Heart right ventricle (tissue), 16 donors: Measurements from ENCODE around the gene DDX60. TPM values are rescaled to one million over a fixed set of nuclear protein-coding genes. Genes with fewer than 3 reads are reported as not detected.
"Not testable (repeated sequence)": the region's sequence is repeated elsewhere in the genome, so short reads cannot be mapped to it uniquely, and the experiment has no call there.

ENCODE experiments used
- ATAC-seq, 8 donors: fragments of 200-7000 bp; cut with Tn5 transposase; one replicate each; pipeline ENCODE4 v1.9.1; 2020; ENCODE audit warnings: mild to moderate bottlenecking in 8 of 8, moderate library complexity in 8 of 8, moderate number of reproducible peaks in 1 of 8
- DNase-seq, 2 donors: peaks; one replicate each; pipeline ENCODE4 v3.0.0-alpha.2; 2020
- H3K27ac ChIP-seq, 10 donors: fragments of 200-600 bp; sonication (generic) in 2 of 10; one replicate each; pipeline versions ENCODE4 v1.5.0 to v1.8.0; 2020 to 2022; ENCODE audit warnings: mild to moderate bottlenecking in 3 of 10
- H3K27me3 ChIP-seq, 7 donors: fragments of 200-600 bp; one replicate each; pipeline ENCODE4 v1.8.0; 2021 to 2022; ENCODE audit warnings: mild to moderate bottlenecking in 2 of 7
- H3K36me3 ChIP-seq, 9 donors: fragments of 200-600 bp; sonication (generic) in 1 of 9; one replicate each; pipeline versions ENCODE4 v1.5.0 to v1.8.0; 2020 to 2022; ENCODE audit warnings: mild to moderate bottlenecking in 2 of 9
- H3K4me1 ChIP-seq, 9 donors: fragments of 200-600 bp; sonication (generic) in 1 of 9; one replicate each; pipeline versions ENCODE4 v1.5.0 to v1.8.0; 2020 to 2022; ENCODE audit warnings: mild to moderate bottlenecking in 4 of 9
- H3K4me3 ChIP-seq, 10 donors: fragments of 200-600 bp; sonication (generic) in 2 of 10; one replicate each; pipeline versions ENCODE4 v1.5.0 to v1.8.0; 2020 to 2022; ENCODE audit warnings: mild to moderate bottlenecking in 7 of 10, moderate library complexity in 2 of 10
- H3K9me3 ChIP-seq, 11 donors: fragments of 200-600 bp in 10 of 11; sonication (generic) in 2 of 11; one replicate each; pipeline versions ENCODE4 v1.5.0 to v1.8.0; 2013 to 2022; ENCODE audit warnings: mild to moderate bottlenecking in 2 of 11, control low read depth in 1 of 11, moderate library complexity in 1 of 11
- WGBS, 2 donors: extraction: QIAGEN DNeasy Blood & Tissue Kit; methylation state at CpG; one replicate each; pipeline ENCODE4 v1.1.7; 2013; ENCODE audit warnings: inconsistent platforms in 1 of 2; 5-methylcytosine and 5-hydroxymethylcytosine counted together
- intact Hi-C, 10 donors: fragments of 100-400 bp; cut with DNase I; formaldehyde crosslinking; loops; one replicate each; pipeline versions ENCODE4 v1.11.1 to v1.14.2; 2022
- polyA plus RNA-seq, 2 donors: library from polyadenylated mRNA; stranded (reverse); fragments of 200-250 nt; gene quantifications; one replicate each; pipeline ENCODE4 v1.2.3, GENCODE V29; 2013
- total RNA-seq, 10 donors: library from RNA; stranded (reverse); fragmentation: NEBNext Ultra II Directional in 3 of 10; extraction: Animal tissue kit (Norgen Biotek cat#: 25700) in 3 of 10; gene quantifications; one replicate each; pipeline versions ENCODE4 v1.2.1 to v1.2.4, GENCODE V29; 2021 to 2023
- TF ChIP-seq, protein P1 (sequence below), 9 donors: fragments of 200-600 bp; sonication (generic) in 2 of 9; IDR thresholded peaks; one replicate each; pipeline versions ENCODE4 v1.5.0 to v1.8.0; 2021 to 2022; ENCODE audit warnings: antibody characterized with exemption in 9 of 9, mild to moderate bottlenecking in 5 of 9, moderate library complexity in 1 of 9
- donor health status: Arrhythmogenic right ventricular cardiomyopathy.
- donor health status: ischemic (EF 13 %, LVEDD 7.1; RV severe dilation, severe dysfunction).
- donor health status: healthy with polysubstance abuse.
- donor health status: DM: no; HTN: yes; CAD: no.
- donor health status: DM: no; HTN: no; CAD: no.
- donor health status: ischemic (EF 25% LVEDD 6.9; RV normal size, moderate dysfunction).
- donor health status: ischemic (EF 25% LVEDD 5.7; RV mildly dilated, moderate dysfunction).
- donor health status: healthy.
- donor health status: DM: yes; HTN: yes; CAD: no.
- donor health status: Ischemic cardiomyopathy.
- donor health status: ischemic (EF 35%, LVEDD 5.7; RV mildly dilated, moderate dysfunction).
- donor health status: nonischemic (EF 11% LVEDD 7.7; RV severe dilation, severe dysfunction).
- donor health status: DM: yes; HTN: yes; CAD: no.
- donor health status: PGD.
- donor health status: ischemic (EF 29% LVEDD 5.4; RV normal size, mild dysfunction).
- donor health status: nonischemic (EF 23%, LVEDD 6.1; RV moderate dilation, normal function).

DDX60 gene
- total and polyA plus RNA-seq, 12 donors: 2.3 to 21.5 (median 7.7) TPM

DNA sequence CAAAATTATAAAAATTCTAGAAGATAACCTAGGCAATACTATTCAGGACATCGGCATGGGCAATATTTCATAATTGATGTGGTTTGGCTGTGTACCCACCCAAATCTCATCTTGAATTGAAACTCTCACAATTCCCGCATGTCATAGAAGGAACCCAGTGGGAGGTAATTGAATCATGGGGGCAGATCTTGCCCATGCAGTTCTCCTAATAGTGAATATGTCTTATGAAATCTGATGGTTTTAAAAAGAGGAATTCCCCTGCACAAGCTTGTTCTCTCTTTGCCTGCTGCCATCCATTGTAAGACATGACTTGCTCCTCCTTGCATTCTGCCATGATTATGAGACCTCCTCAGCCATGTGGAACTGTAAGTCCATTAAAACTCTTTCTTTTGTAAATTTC lies 77.7 kb downstream of the DDX60 start:
- peaks cover 0 to 88% (median 30%) of the 10 kb centered on the region in 9 donors for H3K36me3 ChIP-seq
- H3K9me3 ChIP-seq: peaks cover 0 to 29% (median 0%) of the 10 kb centered on the region in 11 donors
- TF ChIP-seq, protein P1, sequence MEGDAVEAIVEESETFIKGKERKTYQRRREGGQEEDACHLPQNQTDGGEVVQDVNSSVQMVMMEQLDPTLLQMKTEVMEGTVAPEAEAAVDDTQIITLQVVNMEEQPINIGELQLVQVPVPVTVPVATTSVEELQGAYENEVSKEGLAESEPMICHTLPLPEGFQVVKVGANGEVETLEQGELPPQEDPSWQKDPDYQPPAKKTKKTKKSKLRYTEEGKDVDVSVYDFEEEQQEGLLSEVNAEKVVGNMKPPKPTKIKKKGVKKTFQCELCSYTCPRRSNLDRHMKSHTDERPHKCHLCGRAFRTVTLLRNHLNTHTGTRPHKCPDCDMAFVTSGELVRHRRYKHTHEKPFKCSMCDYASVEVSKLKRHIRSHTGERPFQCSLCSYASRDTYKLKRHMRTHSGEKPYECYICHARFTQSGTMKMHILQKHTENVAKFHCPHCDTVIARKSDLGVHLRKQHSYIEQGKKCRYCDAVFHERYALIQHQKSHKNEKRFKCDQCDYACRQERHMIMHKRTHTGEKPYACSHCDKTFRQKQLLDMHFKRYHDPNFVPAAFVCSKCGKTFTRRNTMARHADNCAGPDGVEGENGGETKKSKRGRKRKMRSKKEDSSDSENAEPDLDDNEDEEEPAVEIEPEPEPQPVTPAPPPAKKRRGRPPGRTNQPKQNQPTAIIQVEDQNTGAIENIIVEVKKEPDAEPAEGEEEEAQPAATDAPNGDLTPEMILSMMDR (IDR thresholded peaks at IDR 0.05): no peak
- no peaks in the 10 kb centered on the region for H3K27me3 ChIP-seq
- no peak overlapping the region for H3K27ac ChIP-seq
- intact Hi-C loops: no loop called here
- 98 to 99% methylated on average over 2 of the region's 2 CpGs for WGBS, 2 donors
- H3K4me1 ChIP-seq: no peaks in the 10 kb centered on the region
- ATAC-seq: no peak
- no peak overlapping the region for H3K4me3 ChIP-seq
- no peak for DNase-seq

DNA sequence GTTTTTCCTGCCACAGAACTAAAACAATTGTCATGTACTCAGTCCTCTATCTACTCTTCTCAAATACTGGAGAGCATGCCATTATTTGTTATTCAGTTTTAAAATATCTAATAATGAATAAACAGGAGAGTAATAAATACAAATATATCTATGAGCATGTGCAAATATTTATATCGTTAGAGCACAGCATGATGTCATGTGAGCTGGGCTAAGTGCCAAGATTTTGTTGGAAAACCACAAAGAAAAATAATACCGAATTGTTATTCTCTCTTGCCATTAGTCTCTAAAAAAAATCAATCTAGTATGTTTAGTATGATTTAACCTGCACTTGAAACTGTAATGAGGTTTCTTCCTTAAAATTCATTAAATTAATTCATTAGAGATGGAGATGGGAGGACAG lies 97.3 kb downstream of the DDX60 start:
- H3K4me3 ChIP-seq: no peak overlapping the region
- WGBS, 2 donors: 14 to 21% methylated on average over 2 of the region's 2 CpGs
- H3K27me3 ChIP-seq: no peaks in the 10 kb centered on the region
- ATAC-seq (no peak), DNase-seq (no peak)
- TF ChIP-seq, protein P1 (IDR thresholded peaks at IDR 0.05): no peak
- H3K27ac ChIP-seq: no peak overlapping the region
- intact Hi-C loops: no loop called here
- peaks cover 0 to 9% (median 0%) of the 10 kb centered on the region in 9 donors for H3K4me1 ChIP-seq
- H3K36me3 ChIP-seq: peaks cover 0 to 100% (median 37%) of the 10 kb centered on the region in 9 donors
- H3K9me3 ChIP-seq: peaks cover 0 to 12% (median 0%) of the 10 kb centered on the region in 11 donors

DNA sequence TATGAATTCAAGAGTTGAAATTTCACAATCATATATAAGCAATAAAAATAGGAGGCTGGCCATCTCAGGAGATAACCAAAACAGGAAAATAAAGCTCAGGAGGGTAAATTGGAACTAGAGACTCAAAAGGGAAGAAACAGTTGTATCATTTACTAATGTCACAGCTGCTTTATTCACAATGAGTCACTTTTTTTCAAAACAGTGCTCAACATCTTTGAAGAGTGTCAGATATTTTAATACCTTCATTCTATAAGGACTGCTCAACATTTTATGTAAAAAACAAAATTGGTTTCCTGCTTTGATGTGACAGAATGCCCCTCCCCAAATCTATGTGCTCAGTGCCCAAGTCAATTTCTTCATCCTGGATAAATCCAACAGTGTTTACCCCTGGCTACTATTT lies 97.7 kb downstream of the DDX60 start:
- TF ChIP-seq, protein P1 (IDR thresholded peaks at IDR 0.05): no peak
- H3K4me3 ChIP-seq: no peak overlapping the region
- no peaks in the 10 kb centered on the region for H3K27me3 ChIP-seq
- no peak overlapping the region for H3K27ac ChIP-seq
- intact Hi-C loops: no loop called here
- H3K36me3 ChIP-seq: peaks cover 0 to 100% (median 41%) of the 10 kb centered on the region in 9 donors
- ATAC-seq: no peak
- peaks cover 0 to 9% (median 0%) of the 10 kb centered on the region in 9 donors for H3K4me1 ChIP-seq
- peaks cover 0 to 12% (median 0%) of the 10 kb centered on the region in 11 donors for H3K9me3 ChIP-seq
- no peak for DNase-seq

DNA sequence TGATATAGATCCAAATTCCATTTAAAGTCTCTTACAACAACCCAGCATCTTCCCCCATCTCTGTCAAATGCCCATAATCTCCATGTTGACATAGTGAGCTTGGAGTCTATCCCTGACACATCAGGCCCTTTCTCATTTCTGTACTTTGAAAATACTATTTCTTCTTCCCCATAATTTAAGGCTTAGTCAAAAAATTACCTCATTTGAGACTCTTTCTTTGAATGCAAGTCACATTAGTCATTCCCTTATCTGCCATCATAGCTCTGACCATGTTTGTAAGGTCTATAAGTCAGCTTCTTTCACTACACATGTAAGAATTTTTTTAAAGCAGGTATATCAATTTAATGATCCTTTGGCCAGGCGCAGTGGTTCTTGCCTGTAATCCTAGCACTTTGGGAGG lies 99.9 kb downstream of the DDX60 start:
- intact Hi-C loops: no loop called here
- DNase-seq (no peak), ATAC-seq (no peak)
- H3K4me3 ChIP-seq: no peak overlapping the region
- no peak overlapping the region for H3K27ac ChIP-seq
- H3K27me3 ChIP-seq: no peaks in the 10 kb centered on the region
- H3K9me3 ChIP-seq: peaks cover 0 to 25% (median 0%) of the 10 kb centered on the region in 11 donors
- H3K36me3 ChIP-seq: peaks cover 0 to 99% (median 46%) of the 10 kb centered on the region in 9 donors
- peaks cover 0 to 9% (median 0%) of the 10 kb centered on the region in 9 donors for H3K4me1 ChIP-seq
- TF ChIP-seq, protein P1 (IDR thresholded peaks at IDR 0.05): no peak
- 97 to 98% methylated on average over 1 of the region's 1 CpG for WGBS, 2 donors

DNA sequence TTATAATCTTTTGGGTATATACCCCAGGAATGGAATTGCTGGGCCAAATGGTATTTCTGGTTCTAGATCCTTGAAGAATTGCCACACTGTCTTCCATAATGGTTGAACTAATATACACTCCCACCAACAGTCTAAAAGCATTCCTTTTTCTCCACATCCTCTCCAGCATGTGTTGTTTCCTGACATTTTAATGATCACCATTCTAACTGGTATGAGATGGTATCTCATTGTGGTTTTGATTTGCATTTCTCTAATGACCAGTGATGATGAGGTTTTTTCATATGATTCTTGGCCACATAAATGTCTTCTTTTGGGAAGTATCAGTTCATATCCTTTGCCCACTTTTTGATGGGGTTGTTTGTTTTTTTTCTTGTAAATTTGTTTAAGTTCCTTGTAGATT lies 105.0 kb downstream of the DDX60 start:
- H3K27me3 ChIP-seq, ATAC-seq, H3K4me1 ChIP-seq, intact Hi-C loops, H3K4me3 ChIP-seq, DNase-seq, H3K27ac ChIP-seq: not testable (repeated sequence)
- Histone ChIP-seq H3K36me3 (peaks cover 0 to 51% (median 24%) of the 10 kb centered on the region in 9 donors), H3K9me3 (peaks cover 0 to 25% (median 0%) of the 10 kb centered on the region in 11 donors)
